Hindlimb muscle (tissue), 1 donor: ENCODE data around the gene NRXN3. TPM values are rescaled to one million over a fixed set of nuclear protein-coding genes. Genes with fewer than 3 reads are reported as not detected.

Experiments used
- DNase-seq: peaks from one replicate; pipeline ENCODE4 v3.0.0-alpha.2; 2013
- polyA plus RNA-seq: library from polyadenylated mRNA; unstranded; fragments of 120-200 nt; gene quantifications from one replicate; pipeline ENCODE4 v1.2.1, GENCODE V29; 2013; ENCODE audit not compliant: insufficient read length

NRXN3 gene
- polyA plus RNA-seq, 1 donor, result 0.40 TPM

DNA sequence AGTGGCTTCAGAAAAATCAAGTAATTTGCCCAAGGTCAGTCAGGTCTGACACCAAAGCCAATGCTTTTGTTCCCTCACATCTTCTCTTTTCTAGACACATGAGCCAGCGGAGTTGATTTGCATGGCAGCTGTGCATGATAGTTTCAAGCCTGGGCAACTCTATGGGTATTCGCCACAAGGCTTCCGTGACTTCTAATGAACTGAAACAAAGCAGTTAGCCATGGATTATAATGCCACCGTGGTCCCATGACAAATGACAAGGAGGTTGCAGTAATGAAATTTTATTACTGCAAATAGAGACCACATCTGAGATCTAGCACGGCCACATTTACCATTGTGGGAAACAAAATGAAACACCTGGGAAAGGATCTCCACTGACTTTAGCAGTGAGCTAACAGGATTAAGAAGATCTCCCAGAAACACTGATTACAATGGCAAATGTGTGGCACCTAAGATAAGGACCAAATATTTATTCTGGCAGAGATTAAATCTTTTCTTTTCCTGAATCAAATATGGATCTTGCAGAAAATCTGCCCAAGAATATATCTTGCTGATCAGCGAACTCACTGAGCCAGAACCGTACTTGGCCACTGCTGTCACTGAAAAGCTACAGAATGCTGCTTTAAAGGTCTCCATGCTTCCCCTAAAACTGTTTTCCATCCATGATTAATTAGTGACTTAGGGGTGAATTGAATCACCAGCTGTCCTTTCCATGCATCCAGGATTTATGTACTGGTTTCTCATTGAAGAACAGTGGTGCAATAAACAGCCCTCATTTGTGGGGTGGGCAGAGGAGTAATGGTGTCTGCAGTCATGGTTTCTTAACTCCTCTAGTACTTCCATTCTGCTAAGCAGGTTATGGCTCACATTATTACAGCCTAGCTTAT lies 1490.1 kb downstream of the NRXN3 start:
- DNase-seq, result no peak

DNA sequence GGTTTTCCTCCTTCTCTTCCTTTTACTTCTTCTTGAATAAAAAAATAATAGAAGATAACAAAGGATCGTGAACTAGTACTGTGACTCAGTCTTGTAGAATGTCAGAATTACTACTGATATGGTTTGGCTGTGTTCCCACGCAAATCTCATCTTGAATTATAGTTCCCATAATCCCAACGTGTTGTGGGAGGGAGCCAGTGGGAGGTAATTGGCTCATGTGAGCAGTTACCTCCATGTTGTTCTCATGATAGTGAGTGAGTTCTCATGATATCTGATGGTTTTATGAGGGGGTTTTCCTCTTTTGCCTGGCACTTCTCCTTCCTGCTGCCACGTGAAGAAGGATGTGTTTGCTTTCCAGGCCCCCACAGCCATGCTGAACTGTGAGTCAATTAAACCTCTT lies 1491.6 kb downstream of the NRXN3 start:
- no peak for DNase-seq

DNA sequence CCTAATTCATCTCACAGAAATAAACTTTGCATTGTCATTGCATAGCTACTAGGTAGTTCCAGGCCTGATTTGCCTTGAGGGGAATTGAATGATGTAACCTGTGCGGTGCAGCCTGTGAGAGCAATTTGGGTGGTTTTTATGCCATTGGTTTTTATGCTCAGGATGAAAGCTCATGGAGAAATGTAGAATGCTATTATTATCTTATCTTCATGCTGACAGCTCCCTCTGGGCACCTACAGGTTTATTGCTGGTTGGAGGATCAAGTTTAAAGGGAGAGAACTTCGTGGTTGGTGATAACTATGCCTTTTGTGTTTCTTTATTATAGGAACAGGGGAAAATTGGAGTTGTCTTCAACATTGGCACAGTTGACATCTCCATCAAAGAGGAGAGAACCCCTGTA lies 1493.3 kb downstream of the NRXN3 start:
- no peak for DNase-seq

DNA sequence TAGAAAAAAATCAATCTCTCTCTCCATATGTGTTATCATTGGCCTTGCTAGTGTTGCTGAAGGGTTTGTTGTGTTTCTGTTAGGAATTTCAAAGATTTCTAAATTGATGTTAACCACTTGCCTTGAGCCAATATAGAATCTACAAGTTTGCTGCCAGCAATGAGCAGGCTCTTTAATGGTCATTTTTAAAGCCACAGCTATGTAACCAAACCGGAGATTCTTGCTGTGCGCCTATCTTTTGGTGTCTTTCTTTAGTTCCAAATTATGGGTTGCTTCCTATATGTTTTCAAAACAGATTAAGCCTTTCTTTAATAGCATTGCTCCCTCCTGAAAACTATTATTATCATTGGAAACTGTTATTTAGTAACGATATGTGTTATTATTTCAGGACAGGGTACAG lies 1495.4 kb downstream of the NRXN3 start:
- DNase-seq, result no peak

DNA sequence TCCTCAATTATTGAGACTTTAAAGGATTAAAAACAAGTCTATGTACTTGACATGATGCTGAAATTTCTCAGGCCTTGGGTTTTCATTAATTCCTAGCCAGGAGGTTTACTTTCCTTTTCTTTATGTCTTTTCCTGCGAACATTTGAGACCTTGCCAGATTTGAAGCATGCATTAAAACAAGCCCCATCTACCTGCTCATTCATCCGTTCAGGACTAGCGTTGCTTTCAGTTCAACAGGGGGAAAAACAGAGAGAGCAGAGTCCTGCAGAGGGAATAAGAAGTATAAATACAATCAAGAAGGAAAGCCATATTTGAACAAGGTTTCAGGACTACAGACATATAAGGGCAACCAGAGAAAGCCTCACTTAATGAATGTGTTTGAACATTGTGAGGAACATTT lies 1498.8 kb downstream of the NRXN3 start:
- no peak for DNase-seq

DNA sequence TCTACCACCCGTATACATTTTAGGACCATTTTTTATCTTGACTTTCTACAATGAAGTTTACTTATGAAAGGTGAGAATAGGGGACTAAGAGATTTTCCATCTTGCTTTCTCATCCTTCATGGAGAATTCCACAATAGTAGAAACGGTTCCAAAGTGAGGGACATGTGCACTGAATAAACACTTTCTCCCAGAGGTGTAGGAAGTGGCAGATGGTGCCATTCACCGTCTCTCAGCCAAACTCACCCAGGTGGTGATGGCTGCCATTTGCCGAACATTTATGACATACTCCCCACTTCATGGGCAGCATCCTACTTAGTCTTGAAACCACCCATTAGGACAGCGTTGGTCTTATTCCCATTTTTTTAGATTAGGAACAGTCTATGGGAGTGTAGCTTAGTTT lies 1500.6 kb downstream of the NRXN3 start:
- DNase-seq, result no peak

DNA sequence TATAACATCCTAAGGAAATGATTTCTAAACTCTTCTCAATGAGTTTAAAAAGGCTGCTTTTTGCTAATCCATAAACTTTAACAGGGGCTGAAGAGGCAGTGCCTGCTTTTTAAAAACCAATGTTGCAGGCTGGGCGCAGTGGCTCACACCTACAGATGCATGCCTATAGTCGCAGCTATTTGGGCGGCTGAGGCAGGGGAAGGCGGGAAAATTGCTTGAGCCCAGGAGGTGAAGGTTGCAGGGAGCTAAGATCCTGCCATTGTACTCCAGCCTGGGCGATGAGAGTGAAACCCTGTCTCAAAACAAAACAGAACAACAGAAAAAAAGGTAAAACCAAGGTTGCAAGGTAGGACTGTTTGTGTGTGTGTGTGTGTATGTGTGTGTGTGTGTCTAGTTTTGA lies 1509.9 kb downstream of the NRXN3 start:
- no peak for DNase-seq

DNA sequence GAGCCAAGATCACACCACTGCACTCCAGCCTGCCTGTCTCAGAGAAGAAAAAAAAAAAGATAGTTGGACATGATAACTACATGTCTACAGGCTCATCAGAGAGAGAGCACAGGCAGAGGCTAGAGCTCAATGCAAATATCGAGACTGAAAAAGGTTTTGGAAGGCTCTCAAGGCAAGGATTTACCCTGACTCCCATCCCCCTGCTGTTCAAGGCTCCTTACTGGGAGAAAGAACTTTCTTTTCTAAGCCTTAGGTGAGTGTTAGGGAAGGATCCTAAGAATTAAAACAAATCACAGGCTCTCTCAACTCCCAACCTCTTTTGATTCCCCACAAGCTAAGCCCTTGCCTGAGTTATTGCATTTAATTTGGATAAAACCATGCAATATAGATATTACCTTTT lies 1516.0 kb downstream of the NRXN3 start:
- no peak for DNase-seq

DNA sequence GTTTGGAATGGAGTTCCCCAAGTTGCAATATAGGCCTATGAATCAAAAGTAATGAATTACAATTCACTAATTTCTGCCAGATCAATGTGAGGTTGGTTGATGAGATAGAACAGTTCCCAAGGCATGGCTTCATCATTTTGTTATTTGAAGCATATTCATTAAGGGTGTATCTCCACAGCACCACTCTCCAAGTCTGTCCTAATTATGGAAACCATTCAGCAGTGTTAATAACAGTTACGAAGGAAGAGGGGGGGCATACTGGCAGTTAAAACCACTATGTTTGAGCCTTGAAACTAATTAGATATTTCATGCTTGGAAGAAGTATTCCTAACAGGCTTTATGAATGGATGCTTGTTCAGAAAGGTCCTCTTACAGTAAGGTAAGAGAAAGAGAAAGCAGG lies 1520.8 kb downstream of the NRXN3 start:
- no peak for DNase-seq

DNA sequence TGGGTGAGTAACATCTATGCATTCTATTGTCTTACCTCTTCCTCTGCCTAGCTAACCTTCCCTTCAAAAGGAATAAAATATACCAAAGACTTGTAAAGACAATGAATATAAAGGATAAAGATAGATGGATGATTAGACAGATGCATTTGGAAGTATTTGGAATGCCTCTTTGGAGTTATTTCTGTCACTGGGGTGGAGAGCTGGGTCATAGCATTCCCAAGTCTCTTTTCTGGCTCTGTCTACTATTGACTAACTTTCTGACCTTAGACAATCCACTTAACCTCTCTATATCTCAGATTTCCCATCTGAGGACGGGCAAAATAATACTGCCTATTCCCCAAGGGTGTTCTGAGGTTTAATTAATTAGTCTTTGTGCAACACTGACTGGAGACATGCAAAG lies 1523.8 kb downstream of the NRXN3 start:
- DNase-seq, result no peak

DNA sequence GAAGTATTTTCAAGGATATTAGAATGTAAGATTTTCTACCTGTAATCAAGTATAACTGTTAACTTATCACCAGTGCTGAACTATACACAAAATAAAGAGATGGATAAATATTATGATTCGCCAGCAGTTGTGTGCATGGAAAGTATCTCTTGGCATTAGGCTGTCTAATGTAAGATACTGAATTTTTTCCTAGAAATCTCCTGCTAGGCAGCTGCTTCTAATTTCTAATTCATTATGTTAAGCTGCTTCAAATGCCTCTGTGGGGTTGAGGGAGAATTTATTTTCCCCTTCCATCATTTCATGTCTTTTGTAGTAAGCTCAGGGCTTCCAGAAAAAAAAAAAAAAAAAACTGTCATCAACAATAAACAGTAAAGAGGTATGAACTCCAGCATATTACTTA lies 1525.1 kb downstream of the NRXN3 start:
- no peak for DNase-seq

DNA sequence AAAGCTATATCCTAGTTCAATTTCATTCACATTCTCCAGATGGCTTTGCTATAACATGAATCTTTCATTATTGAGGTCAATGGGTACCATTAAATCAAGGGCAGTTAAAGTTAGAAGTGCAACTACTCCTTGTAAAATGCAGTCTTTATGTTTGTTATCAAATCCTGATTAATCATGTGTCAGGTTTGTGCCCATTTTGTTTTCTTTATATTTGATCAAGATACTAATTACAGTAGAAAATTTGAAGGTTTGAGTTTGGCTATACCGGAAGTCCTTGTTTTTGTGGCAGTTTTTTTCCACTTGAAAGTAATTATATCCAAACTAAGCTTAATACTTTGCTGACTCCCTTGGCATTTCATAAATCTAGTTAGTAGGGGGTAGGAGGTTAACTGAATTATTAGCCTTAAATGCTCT lies 1528.1 kb downstream of the NRXN3 start:
- no peak for DNase-seq

DNA sequence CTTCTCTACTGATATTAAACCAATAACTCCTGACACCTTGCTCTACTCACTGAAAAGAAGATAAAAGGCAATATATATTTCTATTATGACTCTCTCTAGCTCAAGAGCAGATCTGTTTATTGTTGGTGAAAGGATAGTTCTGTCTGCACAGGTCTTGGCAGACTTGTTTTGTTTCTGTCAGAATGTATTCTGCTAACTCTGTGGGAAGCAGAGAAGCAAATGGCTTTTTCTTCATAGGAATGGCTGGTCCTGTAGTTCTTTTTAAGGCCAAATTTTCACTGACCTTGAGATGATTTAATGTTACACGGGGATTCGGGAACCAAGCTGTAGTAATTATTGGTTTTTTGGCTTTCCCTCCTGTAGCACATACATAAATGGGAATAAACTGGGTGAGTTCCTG lies 1529.0 kb downstream of the NRXN3 start:
- DNase-seq, result no peak

DNA sequence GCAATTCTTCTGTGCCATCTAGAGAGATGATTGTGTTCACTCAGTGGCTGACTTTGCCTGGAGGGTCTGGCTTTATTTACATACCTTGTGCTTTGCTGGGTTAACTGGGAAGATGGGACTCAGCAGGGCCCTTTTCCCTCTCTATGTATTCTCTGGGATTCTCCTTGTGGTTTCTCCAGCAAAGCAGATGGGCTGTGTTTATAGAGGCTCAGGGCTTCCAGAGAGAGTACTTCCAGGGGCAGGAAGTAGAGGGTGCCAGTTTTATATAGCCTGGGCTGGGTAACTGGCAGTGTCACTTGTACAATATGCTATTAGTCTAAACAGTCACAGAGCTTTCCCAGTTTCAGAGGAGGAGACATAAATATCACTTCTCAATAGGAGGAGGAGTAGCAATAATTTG lies 1531.2 kb downstream of the NRXN3 start:
- DNase-seq, result no peak

DNA sequence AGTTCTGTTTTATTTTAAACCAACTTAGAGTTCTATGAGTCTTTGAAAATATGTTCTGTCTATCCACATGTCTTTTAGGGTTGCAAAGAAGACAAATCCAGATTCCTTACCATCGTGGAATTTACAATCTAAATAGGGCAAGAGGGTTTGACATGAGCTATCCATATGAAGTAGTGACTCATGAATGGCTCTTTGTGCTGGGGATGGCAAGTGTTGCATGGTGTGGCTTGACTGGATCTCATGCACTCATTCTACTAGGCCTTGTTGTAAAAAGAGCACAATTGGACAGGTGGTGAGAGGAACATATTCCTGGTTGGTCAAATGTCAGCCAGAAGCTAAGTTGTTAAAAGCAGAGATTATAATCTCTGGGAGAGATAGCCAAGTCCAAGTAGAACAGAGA lies 1532.0 kb downstream of the NRXN3 start:
- no peak for DNase-seq

DNA sequence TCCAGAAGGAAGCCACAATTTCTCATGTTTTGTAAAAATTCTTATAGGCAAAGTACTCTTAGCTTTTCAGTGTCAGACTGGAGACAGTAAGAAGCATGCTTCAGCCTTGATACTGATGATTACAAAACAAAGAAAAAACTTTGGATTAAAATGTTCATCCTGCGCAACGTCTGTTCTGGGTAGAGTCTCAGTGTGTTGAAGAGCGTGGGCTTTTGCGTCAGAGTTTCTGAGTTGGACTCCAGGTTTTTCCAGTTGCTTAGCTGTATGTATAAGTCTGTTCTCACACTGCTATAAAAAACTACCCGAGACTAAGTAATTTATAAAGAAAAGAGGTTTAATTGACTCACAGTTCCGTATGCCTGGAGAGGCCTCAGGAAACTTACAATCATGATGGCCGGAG lies 1533.0 kb downstream of the NRXN3 start:
- DNase-seq, result no peak

DNA sequence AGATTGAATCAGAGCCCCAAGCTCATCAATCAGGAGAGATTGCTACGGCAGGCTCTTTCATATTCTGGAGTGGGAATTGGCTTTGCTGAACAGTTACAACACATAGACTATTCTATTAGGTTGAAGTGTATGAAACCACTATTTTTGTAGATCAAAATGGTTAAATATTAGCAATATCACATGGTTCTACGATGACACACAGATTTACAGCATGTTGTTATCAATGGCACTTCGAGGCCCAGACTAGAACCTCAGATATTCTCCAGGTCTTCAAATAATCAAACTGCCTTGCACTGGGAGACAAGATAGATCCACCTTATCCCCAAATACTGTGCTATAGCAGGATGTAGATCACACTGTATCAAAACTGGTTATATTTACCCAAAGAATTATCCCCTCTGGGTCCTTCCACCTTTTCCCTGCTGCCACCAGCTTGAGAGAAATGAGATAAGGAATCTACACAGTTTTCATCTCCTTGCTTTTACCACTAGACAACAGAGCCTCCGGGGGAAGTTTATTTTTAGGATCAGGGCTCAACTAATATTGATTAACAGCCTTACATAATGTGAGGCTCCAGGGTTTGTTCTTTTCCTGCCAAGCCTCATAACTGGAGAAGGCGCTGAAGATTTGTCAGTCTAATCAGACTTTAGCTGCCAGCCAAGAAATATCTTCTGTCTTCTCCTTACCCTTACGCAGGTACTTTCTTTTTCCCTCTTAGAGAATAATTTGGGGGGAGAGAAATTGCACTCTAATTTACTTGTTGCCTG lies 1534.1 kb downstream of the NRXN3 start:
- no peak for DNase-seq

DNA sequence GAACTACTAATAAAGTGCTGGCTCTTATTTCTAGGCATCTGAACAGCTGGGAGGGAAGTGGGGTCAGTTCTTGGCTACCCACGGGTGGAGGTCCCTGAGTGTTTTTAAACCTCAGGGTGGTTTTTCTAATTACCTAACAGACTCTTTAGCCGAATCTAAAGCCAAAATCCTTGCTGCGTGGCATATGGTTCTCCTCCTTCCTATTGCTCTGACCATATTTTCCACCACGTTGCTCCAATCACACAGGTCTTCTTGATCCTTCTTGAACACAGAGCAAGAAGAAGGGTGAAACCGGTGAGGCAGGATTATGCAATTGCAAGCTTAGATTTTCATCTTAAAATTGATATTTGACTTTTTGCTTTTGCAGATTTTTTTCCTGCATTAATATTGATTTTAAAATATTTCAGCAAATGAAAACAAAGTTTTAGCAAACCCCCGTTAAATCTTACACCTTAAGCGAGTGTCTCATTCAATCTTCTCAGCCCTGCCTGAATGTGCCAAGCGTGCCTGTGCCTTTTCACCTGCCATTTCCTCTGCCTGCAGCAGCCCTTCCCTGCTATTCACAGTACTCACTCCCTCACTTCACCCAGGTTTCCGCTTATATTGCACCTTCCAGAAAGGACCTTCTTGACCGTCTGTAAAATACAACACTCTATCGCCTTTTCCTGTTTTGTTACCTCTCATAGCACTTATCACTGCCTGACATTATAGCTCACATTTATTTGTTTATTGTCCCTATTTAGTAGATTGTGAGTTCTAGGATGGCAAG lies 1535.1 kb downstream of the NRXN3 start:
- DNase-seq, result no peak

DNA sequence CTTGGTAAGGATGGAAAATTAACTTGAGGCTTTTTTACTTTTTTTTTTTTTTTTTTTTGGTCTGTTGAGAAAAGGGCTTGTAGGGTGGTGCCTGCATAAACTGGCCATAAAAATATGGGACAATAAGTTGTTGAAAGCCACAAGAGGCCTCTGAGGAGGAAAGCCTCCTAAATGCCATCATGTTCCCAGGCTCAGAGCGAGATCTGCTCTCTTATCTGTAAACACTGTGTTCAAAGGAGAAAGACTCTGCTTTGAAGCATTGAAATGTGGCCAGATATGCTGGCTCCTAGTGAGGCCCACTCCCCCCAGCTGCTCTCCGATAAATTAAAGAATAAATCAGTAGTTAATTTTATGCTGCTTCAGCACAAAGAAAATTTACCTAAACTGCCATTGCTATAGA lies 1536.2 kb downstream of the NRXN3 start:
- no peak for DNase-seq

DNA sequence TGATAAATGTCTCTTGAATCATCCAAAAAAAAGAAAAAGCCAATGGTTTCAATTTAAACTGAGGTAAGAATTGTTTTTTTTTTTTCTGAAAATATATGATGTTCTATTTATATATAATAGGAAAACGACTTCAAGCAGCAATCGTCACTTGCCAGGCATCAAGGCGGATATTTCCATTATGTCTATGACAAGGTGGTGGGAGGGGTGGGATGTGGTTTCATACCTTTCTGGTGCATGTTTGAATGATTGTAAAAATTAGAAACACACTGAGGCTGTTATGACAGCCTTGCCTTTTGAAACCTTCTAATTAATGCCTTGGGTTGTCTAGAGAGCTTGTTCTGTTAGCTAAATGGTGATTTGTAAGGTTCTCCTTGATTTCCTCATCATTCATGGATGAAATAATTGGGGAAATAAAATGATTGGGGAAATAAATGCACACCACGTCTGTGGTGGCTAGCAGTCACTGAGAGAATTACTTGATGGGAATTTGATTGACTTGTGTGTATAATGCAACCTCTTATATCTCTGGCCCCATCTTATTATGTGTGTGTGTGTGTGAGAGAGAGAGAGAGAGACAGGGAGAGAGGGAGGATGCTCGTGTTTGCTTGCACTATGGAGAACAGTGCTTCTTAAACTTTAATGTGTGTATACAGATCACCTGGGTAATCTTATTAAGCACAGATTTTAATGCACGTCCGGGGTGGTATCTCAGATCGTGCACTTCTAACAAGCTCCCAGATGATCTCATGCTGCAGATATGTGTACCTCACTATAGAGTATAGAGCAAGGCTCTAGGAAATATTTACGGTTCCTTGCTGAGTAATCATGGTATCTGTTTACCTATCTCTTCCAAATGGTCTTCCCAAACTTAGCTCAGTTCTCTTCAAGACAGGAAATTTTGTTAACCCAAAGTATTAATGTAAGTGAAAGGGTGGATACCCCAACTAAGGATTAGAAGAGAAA lies 1538.5 kb downstream of the NRXN3 start:
- DNase-seq, result no peak

DNA sequence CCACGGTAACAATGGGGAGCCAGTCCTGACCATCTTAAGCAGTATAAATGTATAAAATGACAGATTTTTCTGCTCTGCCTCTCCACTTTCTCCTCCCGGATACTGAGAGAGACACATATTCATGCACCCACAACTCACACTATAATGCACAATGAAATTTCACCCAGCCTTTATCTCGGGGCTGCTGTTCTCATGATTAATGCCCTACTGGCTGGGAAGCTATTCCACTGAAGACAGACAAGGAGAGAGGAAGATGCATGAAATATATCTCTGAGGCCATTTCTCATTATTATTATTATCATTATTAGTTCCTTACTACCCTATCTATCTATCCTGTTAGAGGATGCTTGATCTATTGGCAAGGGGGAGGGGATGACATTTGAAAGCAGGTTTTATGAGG lies 1539.4 kb downstream of the NRXN3 start:
- no peak for DNase-seq

DNA sequence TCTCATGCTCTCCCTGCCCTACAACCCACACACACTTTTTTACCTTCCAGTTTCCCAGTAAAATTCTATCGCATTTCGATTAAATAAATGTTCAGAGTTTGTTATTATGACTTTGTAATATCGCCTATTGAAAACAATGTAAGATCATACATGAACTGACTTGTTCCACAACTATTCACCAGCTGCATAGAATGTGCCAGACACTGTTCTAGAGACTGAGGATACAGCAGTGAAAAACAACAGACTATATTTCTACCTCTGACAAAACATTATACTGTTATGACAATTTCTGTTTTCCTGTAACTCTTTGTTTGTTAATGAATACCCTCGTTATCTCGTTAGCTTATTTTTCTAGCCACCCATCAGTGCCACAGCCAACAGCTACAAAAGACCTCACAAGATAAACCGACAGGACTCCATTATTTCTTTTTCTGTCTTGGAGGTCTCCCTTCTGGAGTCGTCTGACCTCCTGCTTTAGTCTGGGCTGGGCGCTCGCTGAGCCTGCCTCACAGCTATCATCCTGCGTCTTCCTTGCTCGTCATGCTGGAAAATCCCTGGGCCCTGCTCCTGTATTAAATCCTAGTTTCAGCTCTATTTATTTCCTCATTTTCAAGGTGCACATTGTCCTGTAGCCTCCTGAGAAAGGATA lies 1542.3 kb downstream of the NRXN3 start:
- DNase-seq, result no peak
